Stimulated activated CD4-positive, alpha-beta T cell treated with anti-CD3 and anti-CD28 coated beads, TNF-alpha, amount 100 ng/mL, for 24 hours (primary cell): ENCODE results near the gene A1BG.
"Not testable (repeated sequence)": the region's sequence is repeated elsewhere in the genome, so short reads cannot be mapped to it uniquely, and the experiment has no call there.

ENCODE experiments used
- DNase-seq, 3 experiments: peaks; one replicate each; pipeline ENCODE4 v3.0.0-alpha.2; 2020; ENCODE audit warnings: low read depth in 3 of 3

The A1BG gene

GRCh38 chr19:58385891-58386575 lies 32.7 kb upstream of the A1BG start:
- DNase-seq = no peak

GRCh38 chr19:58385313-58385890 lies 32.1 kb upstream of the A1BG start:
- DNase-seq = no peak

- DNase-seq = no peak
These were observed 29.8 kb upstream of the A1BG start for GRCh38 chr19:58382997-58383603.

- no peak for DNase-seq
These were observed 28.3 kb upstream of the A1BG start for GRCh38 chr19:58381460-58382212.

- DNase-seq = peak; percentile 96 to 97 (median 96)
These were observed 27.6 kb upstream of the A1BG start, which contains the start of gene ZNF837 for GRCh38 chr19:58380662-58381459. Gene ZNF837, minus strand, starts transcription at chr19:58381030. Its CDS starts 11,698 bp downstream, at chr19:58369332.

- no peak for DNase-seq
These were observed 26.9 kb upstream of the A1BG start for GRCh38 chr19:58380037-58380661.

- DNase-seq = no peak
These were observed 26.0 kb upstream of the A1BG start for GRCh38 chr19:58379246-58379645.

- DNase-seq = not testable (repeated sequence)
These were observed 23.4 kb upstream of the A1BG start for GRCh38 chr19:58376724-58377123.

GRCh38 chr19:58374200-58374599 lies 20.9 kb upstream of the A1BG start:
- no peak for DNase-seq

- no peak for DNase-seq
These were observed 19.2 kb upstream of the A1BG start for GRCh38 chr19:58372311-58373133.

GRCh38 chr19:58368561-58369360 lies 15.5 kb upstream of the A1BG start:
- DNase-seq = no peak

GRCh38 chr19:58367698-58368454 lies 14.6 kb upstream of the A1BG start:
- no peak for DNase-seq

- DNase-seq = no peak
These were observed 13.5 kb upstream of the A1BG start for GRCh38 chr19:58366585-58367430.

- no peak for DNase-seq
These were observed 10.9 kb upstream of the A1BG start for GRCh38 chr19:58364146-58364545.

GRCh38 chr19:58362272-58362994 lies 9.1 kb upstream of the A1BG start, which contains the start of gene ZNF497:
Gene ZNF497, minus strand, starts transcription at chr19:58362751. Its CDS starts 5,116 bp downstream, at chr19:58357635.
- peak; percentile 94 to 98 (median 97) for DNase-seq

GRCh38 chr19:58361900-58362271 lies 8.6 kb upstream of the A1BG start:
- peak in 2 of 3 experiments; percentile 21 to 62 for DNase-seq
